BLaER1 treated with 17β-estradiol and CSF1 and Interleukin-3, amounts not matched to agents 10 nM and 100 nM (cell line): ENCODE results near the gene NR5A1.

Experiments
- H3K27ac ChIP-seq, 11 experiments: shearing (Covaris generic); formaldehyde crosslinking; 2 replicates each; pipeline ENCODE4 v1.8.1; 2022
- H3K27me3 ChIP-seq, 11 experiments: shearing (Covaris generic); formaldehyde crosslinking; 2 replicates each; pipeline ENCODE4 v1.8.1; 2022
- H3K36me3 ChIP-seq, 11 experiments: shearing (Covaris generic); formaldehyde crosslinking; 2 replicates each; pipeline ENCODE4 v1.8.1; 2022
- H3K4me1 ChIP-seq, 10 experiments: shearing (Covaris generic); formaldehyde crosslinking; 2 replicates each; pipeline ENCODE4 v1.8.1; 2022
- H3K4me2 ChIP-seq, 11 experiments: shearing (Covaris generic); formaldehyde crosslinking; 2 replicates each; pipeline ENCODE4 v1.8.1; 2022
- H3K4me3 ChIP-seq, 10 experiments: shearing (Covaris generic); formaldehyde crosslinking; 2 replicates each; pipeline ENCODE4 v1.8.1; 2022
- H3K9ac ChIP-seq, 11 experiments: shearing (Covaris generic); formaldehyde crosslinking; 2 replicates each; pipeline ENCODE4 v1.8.1; 2022
- H3K9me3 ChIP-seq, 11 experiments: shearing (Covaris generic); formaldehyde crosslinking; replicated peaks in 1 of 11; 2 replicates each; pipeline ENCODE4 v1.8.1; 2022
- H4K20me1 ChIP-seq, 11 experiments: shearing (Covaris generic); formaldehyde crosslinking; 2 replicates each; pipeline ENCODE4 v1.8.1; 2022
- Cebpa-rat ChIP-seq, 11 experiments: shearing (Covaris generic); IDR thresholded peaks; 2 replicates each; pipeline ENCODE4 v1.8.1; 2022

Gene NR5A1

GRCh38 chr9:124541824-124542223, 34.6 kb upstream of the NR5A1 start:
- Histone ChIP-seq H3K9me3 (no peaks in the 10 kb centered on the region), H3K36me3 (peaks cover 0 to 8% (median 0%) of the 10 kb centered on the region in 11 experiments; a peak in 2 of 22 replicates), H4K20me1 (no peaks in the 10 kb centered on the region; a peak in 1 of 22 replicates), H3K4me1 (peaks cover 0 to 5% (median 4%) of the 10 kb centered on the region in 10 experiments; a peak in 4 of 20 replicates), H3K27ac (no peak overlapping the region), H3K4me2 (no peak overlapping the region), H3K27me3 (no peaks in the 10 kb centered on the region), H3K9ac (no peak overlapping the region), H3K4me3 (no peak overlapping the region)
- TF ChIP-seq Cebpa-rat (IDR thresholded peaks at IDR 0.05), result no peak

DNA sequence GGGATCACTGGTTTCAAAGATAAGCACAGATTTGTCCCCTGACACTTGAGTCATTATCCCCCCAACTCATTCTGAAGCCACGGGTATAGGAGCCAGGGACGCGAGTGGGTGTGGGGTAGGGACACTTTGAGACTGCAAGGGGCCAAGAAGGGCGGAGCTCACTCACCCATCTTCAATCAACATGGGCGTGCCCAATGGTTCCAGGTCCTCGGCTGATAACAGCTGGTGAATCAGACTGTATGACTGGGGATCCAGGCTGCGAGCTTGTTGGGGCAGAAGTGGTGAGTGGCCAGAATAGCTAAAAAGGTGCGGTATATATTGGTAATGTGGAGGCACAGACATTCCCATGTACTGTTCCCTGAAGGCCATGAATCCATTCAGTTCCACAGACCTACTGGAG, 30.7 kb upstream of the NR5A1 start:
- Histone ChIP-seq H3K9ac (no peak overlapping the region), H3K4me2 (no peak overlapping the region), H3K4me1 (peaks cover 0 to 10% (median 5%) of the 10 kb centered on the region in 10 experiments; a peak in 4 of 20 replicates), H3K4me3 (no peak overlapping the region), H4K20me1 (peaks cover 0 to 5% (median 0%) of the 10 kb centered on the region in 11 experiments; a peak in 1 of 22 replicates), H3K36me3 (peaks cover 0 to 9% (median 0%) of the 10 kb centered on the region in 11 experiments; a peak in 2 of 22 replicates), H3K27ac (no peak overlapping the region), H3K9me3 (no peaks in the 10 kb centered on the region), H3K27me3 (no peaks in the 10 kb centered on the region)
- TF ChIP-seq Cebpa-rat (IDR thresholded peaks at IDR 0.05), result no peak

DNA sequence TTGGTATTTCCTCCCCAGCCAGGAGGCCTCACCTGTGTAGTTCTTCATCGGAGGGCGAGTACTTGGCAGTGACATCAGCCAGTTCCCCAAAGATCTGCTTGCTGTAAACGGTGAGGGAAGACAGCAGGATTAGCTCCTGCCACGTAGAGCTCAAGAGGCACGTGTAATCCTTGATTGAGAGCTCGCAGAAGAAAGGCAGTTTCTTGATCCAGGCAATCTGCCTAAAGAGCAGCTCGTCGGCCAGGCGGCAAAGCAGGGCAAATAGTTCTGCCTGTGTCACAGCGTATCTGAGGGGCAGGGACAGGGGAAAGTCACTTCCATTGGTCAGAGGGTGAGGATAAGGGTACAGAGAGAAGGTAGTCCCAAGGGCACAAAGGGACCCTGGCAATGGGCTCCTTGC, 28.6 kb upstream of the NR5A1 start:
- peaks cover 0 to 5% (median 0%) of the 10 kb centered on the region in 11 experiments; a peak in 1 of 22 replicates for H4K20me1 ChIP-seq
- no peak overlapping the region for H3K27ac ChIP-seq

GRCh38 chr9:124532897-124533296, 25.7 kb upstream of the NR5A1 start:
- Histone ChIP-seq H3K36me3 (peaks cover 0 to 7% (median 0%) of the 10 kb centered on the region in 11 experiments; a peak in 2 of 22 replicates), H3K9me3 (no peaks in the 10 kb centered on the region), H4K20me1 (peaks cover 0 to 5% (median 0%) of the 10 kb centered on the region in 11 experiments; a peak in 1 of 22 replicates), H3K4me2 (no peak overlapping the region), H3K9ac (no peak overlapping the region), H3K27ac (no peak overlapping the region), H3K27me3 (no peaks in the 10 kb centered on the region), H3K4me3 (no peak overlapping the region), H3K4me1 (0 out of 20 replicates have a peak, but pooled peaks cover 0 to 5% (median 0%) of the 10 kb centered on the region in 10 experiments)
- no peak for TF ChIP-seq Cebpa-rat (IDR thresholded peaks at IDR 0.05)

More for the DNA sequence above, 28.6 kb upstream of the NR5A1 start:
- H3K27me3 ChIP-seq, result no peaks in the 10 kb centered on the region
- no peak overlapping the region for H3K4me2 ChIP-seq
- H3K9ac ChIP-seq, result no peak overlapping the region
- no peaks in the 10 kb centered on the region for H3K9me3 ChIP-seq
- no peak overlapping the region for H3K4me3 ChIP-seq
- TF ChIP-seq Cebpa-rat (IDR thresholded peaks at IDR 0.05), result no peak
- peaks cover 0 to 10% (median 5%) of the 10 kb centered on the region in 10 experiments; a peak in 4 of 20 replicates for H3K4me1 ChIP-seq
- H3K36me3 ChIP-seq, result peaks cover 0 to 9% (median 0%) of the 10 kb centered on the region in 11 experiments; a peak in 2 of 22 replicates

DNA sequence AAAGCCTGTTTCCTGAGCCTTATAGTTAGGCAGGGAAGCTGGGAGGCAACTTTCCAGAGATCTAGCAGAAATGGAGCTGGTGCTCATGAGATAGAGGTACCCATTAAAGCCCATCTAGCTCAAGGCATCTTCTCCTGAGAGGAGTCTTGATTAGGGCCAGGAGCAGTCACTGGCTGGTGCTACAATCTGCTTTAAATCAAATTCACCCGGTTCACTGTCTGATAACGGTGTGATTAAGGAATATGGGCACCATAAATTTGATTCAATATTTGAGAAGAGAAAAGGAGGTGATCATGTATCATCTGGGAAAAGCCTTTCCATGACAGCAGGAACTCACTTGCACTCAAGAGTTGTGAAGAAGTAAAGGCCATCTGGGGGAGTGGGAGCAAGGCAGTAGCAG, 23.9 kb upstream of the NR5A1 start:
- H3K9ac ChIP-seq, result no peak overlapping the region
- 0 out of 22 replicates have a peak, but pooled peaks cover 0 to 5% (median 0%) of the 10 kb centered on the region in 11 experiments for H4K20me1 ChIP-seq
- H3K4me2 ChIP-seq, result no peak overlapping the region
- H3K36me3 ChIP-seq, result peaks cover 0 to 5% (median 0%) of the 10 kb centered on the region in 11 experiments; a peak in 1 of 22 replicates
- no peak for TF ChIP-seq Cebpa-rat (IDR thresholded peaks at IDR 0.05)
- H3K27ac ChIP-seq, result no peak overlapping the region
- no peaks in the 10 kb centered on the region for H3K27me3 ChIP-seq
- H3K9me3 ChIP-seq, result no peaks in the 10 kb centered on the region
- no peaks in the 10 kb centered on the region for H3K4me1 ChIP-seq
- no peak overlapping the region for H3K4me3 ChIP-seq

DNA sequence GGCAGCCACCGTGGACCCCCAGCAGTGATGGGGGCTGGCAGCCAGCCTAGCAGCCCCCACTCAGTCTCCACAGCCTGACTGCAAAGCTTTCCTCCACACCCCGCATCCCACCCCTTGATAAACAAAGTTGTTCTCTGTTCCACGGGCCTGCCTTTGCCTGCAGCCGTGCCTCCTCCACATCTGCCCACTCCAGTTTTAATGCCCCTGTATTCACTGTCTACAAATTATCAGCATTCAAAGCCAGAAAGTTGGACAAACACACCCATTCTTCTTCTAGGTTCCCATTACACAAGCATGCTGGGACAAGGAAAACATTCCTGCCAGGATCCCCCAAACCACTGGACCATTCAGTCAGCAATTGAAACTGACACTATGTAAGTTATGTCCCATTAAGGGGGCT, 23.0 kb upstream of the NR5A1 start:
- Histone ChIP-seq H3K9ac (no peak overlapping the region), H3K9me3 (no peaks in the 10 kb centered on the region), H3K4me1 (no peaks in the 10 kb centered on the region), H3K27ac (no peak overlapping the region), H3K4me2 (no peak overlapping the region), H4K20me1 (no peaks in the 10 kb centered on the region), H3K36me3 (peaks cover 0 to under 1% (median 0%) of the 10 kb centered on the region in 11 experiments; a peak in 1 of 22 replicates), H3K4me3 (no peak overlapping the region), H3K27me3 (no peaks in the 10 kb centered on the region)
- TF ChIP-seq Cebpa-rat (IDR thresholded peaks at IDR 0.05), result no peak

DNA sequence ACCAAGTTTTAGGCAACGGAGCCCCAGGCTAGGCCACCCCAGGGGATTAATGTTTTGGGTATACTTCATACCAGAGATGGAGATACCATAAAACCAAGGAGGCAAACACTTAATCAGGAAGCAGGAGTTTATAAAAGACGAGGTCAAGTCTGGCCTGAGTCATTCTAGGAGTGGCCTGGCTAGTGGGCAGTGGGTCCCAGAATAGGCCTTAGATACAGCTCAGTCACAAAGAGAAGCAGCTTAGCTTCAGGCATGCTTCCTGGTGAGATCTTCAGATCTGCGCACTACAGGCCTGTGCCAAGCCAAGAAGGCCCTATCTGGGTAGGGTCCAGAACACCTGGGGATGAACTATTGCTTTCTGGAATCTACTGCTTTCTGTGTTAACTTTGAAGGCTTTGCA, 20.6 kb upstream of the NR5A1 start:
- H3K9ac ChIP-seq, result no peak overlapping the region
- H3K4me1 ChIP-seq, result no peaks in the 10 kb centered on the region
- H3K36me3 ChIP-seq, result 0 out of 22 replicates have a peak, but pooled peaks cover 0 to 4% (median 0%) of the 10 kb centered on the region in 11 experiments
- no peak for TF ChIP-seq Cebpa-rat (IDR thresholded peaks at IDR 0.05)
- H4K20me1 ChIP-seq, result no peaks in the 10 kb centered on the region
- no peak overlapping the region for H3K4me3 ChIP-seq
- H3K9me3 ChIP-seq, result no peaks in the 10 kb centered on the region
- no peak overlapping the region for H3K4me2 ChIP-seq
- H3K27me3 ChIP-seq, result no peaks in the 10 kb centered on the region
- H3K27ac ChIP-seq, result no peak overlapping the region

DNA sequence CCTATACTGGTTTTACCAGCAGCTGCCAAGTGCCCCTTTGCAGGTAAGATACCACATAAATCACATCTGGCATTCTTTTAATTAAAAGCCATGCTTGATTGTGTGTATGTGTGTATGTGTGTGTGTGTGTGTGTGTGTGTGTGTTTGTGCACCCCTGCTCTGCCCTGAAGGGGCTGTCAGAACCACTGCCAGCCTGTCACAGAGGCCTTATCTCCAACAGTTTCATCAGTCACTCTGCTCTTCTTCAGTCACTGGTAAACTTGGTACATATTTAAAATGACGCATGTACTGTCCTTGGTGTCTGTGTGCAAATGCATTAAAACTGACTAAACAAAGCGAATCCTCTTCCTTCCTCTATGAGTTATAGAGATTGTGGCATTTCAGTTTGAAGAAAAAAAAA, 19.0 kb upstream of the NR5A1 start:
- peaks cover 0 to 4% (median 0%) of the 10 kb centered on the region in 11 experiments; a peak in 1 of 22 replicates for H3K36me3 ChIP-seq

DNA sequence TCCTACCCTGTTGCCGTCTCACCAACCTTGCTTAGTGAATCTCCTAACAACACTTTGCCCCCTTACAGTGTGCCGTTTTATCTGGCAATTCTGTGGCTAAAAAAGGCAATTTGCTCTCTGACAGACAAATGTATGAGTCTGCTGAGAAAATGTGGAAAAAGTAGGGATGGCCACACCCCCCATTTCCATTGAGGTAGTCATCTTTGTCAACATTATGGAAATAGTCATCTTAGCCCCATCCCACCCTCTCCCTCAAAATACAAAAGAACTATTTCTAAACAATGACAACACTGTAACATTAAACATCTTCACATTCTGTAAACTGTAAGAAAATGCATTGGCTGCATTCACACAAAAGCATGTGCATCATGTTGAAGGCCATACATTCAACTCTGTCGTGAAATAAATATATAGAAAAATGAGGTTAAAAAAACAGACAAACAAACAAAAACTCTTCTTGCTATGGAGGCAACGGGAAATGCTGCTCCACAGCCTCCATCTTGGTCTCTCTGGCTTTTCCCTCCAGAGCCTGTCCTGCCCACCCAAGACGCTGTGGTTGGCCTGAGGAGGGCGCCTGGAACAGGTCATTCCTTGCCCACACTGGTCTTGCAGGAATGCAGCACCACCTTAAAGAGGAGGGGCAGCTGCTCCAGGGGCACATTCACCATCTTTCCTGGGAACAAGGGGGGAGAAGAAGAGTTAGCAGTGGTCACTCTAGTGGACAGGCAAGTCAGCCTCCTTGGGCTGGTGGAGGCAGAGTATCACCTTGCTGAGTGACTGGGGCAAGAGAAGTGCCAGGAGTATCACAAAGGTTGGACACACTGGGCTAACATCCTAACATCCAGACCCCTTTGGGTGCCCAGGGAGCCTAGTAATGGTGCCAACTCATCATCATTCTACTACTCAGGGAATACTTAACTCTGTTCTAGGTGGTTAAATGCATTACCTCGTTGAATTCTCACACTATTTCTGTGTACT, 15.2 kb upstream of the NR5A1 start:
- Histone ChIP-seq H3K27ac (no peak overlapping the region), H4K20me1 (no peaks in the 10 kb centered on the region), H3K4me3 (no peak overlapping the region), H3K4me1 (no peaks in the 10 kb centered on the region), H3K4me2 (no peak overlapping the region), H3K36me3 (peaks cover 0 to 4% (median 0%) of the 10 kb centered on the region in 11 experiments; a peak in 1 of 22 replicates), H3K9ac (no peak overlapping the region), H3K9me3 (no peaks in the 10 kb centered on the region), H3K27me3 (no peaks in the 10 kb centered on the region)
- TF ChIP-seq Cebpa-rat (IDR thresholded peaks at IDR 0.05), result no peak

More for the DNA sequence above, 19.0 kb upstream of the NR5A1 start:
- no peaks in the 10 kb centered on the region for H3K27me3 ChIP-seq
- no peak for TF ChIP-seq Cebpa-rat (IDR thresholded peaks at IDR 0.05)
- H3K4me2 ChIP-seq, result no peak overlapping the region
- no peak overlapping the region for H3K27ac ChIP-seq
- no peak overlapping the region for H3K4me3 ChIP-seq
- no peak overlapping the region for H3K9ac ChIP-seq
- H3K9me3 ChIP-seq, result no peaks in the 10 kb centered on the region
- H3K4me1 ChIP-seq, result no peaks in the 10 kb centered on the region
- no peaks in the 10 kb centered on the region for H4K20me1 ChIP-seq
